HG03066 (cell line): ENCODE data around the gene SLC35F5.
A peak's percentile ranks its signal among the peaks of the same experiment; 100 is the strongest.
"Not testable (repeated sequence)": the region's sequence is repeated elsewhere in the genome, so short reads cannot be mapped to it uniquely, and the experiment has no call there.

Source experiments
- ATAC-seq: cut with Tn5 transposase; IDR thresholded peaks from one replicate; pipeline ENCODE4 v1.9.1; 2021; ENCODE audit warnings: low read depth; ENCODE audit not compliant: unreplicated experiment

The SLC35F5 gene

DNA sequence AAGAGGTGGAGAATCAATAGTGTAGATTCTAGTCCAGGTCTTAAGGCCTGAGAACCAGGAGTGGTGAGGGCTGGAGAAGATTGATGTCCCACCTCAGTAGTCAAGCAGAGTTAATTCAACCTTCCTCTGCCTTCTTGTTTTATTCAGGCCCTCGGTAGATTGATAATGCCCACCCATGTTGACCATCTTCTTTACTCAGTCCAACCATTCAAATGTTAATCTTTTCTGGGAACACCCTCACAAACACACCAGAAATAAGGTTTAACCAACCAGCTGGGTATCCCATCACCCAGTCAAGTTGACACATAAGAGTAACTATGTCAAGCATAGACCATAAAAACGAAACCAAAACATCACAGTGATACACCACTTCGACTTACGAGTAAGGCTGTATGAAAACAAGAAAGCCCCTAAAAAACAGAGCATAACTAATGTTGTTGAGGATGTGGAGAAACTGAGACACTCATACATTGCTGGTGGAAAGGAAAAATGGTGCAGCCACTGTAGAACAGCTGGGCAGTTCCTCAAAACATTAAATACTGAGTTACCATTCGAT, 57.5 kb downstream of the SLC35F5 start:
- ATAC-seq, result peak; percentile 60

DNA sequence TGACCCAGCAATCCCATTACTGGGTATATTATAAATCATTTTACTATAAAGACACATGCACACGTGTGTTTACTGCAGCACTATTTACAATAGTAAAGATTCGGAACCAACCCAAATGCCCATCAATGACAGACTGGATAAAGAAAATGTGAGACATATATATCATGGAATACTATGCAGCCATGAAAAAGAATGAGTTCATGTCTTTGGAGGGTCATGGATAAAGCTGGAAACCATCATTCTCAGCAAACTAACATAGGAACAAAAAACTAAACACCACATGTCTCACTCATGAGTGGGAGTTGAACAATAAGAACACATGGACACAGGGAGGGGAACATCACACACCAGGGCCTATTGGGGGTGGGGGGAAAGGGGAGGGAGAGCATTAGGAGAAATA, 58.2 kb downstream of the SLC35F5 start:
- ATAC-seq, result not testable (repeated sequence)

DNA sequence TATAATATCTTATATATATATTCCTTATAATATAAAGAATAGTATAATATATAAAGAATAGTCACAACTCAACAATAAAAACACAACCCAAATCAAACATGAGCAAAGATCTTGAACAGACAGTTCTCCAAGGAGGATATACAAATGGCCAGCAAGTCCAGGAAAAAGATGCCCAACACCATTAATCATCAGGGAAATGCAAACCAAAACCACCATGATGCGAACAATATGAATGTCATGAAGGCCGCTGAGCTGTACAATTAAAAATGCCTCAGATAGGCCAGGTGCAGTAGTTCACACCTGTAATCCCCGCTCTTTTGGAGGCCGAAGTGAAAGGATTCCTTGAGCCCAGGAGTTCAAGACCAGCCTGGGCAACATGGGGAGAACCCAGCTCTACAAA, 58.9 kb downstream of the SLC35F5 start:
- ATAC-seq, result no peak

DNA sequence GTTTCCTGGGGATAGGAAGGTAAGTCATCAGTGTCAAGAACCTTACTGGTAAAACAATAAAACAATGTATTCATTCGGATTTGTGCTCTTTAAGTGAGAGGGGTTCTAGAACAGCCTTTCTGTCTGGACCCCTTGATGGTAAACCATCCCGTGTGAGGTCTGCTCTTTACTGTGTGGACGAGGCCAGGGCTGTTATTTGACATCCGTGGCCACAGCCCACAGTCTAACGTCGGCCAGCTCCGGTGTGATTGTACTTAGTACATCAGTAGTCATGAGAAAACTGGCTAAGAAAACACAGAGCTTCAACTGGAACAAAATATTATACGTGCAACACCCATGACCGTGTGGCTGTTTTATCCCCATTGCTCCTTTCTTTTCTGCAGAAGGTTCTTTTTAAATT, 62.0 kb downstream of the SLC35F5 start:
- ATAC-seq, result no peak

DNA sequence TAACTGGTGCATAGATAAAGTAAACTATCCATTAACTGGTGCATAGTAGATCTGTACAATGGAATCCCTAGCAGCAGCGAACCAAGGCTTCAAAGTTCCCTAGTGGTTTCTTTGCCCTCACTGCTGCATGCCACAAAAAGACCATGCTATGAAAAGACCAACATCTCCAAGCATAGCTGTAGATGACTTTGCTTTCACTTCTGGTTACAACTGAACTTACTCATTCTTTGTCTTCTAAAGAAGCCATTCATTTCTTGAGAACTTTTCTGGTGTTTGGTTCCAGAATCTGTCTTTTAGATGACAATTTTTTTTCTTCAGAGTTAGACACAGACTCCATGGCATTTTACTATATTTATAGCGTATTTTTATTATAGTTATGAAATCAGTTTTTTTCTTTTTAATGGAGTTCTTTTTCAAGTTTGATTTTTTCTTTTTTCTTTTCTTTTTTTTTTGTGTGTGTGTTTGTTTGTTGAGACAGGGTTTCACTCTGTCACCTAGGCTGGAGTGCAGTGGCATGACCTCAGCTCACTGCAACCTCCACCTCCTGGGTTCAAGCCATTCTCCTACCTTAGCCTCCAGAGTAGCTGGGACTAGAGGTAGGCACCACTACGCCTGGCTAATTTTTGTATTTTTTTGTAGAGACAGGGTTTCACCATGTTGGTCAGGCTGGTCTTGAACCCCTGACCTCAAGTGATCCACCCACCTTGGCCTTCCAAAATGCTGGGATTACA, 63.6 kb downstream of the SLC35F5 start:
- peak; percentile 56 for ATAC-seq

DNA sequence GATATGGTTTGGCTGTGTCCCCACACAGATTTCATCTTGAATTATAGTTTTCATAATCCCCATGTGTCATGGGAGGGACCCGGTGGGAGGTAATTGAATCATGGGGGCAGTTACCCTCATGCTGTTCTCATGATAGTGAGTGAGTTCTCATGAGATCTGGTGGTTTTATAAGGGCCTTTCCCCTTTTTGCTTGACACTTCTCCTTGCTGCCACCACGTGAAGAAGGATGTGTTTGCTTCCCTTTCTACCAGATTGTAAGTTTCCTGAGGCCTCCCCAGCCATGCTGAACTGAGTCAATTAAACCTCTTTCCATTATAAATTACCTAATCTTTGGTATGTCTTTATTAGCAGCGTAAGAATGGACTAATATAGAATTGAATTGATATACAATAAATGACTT, 65.6 kb downstream of the SLC35F5 start:
- not testable (repeated sequence) for ATAC-seq

DNA sequence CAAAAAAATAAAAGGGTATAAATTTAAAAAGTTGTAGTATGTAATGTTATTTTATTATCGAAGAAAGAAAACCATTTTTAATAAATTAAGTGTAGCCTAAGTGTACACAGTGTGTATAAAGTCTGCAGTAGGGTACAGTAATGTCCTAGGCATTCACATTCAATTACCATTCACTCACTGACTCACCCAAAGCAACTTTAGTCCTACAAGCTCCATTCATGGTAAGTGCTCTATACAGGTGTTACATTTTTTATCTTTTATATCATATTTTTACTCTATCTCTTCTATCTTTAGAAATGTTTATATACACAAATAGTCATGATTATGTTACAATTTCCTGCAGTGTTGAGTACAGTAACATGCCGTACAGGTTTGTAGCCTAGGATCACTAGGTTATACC, 69.9 kb downstream of the SLC35F5 start:
- ATAC-seq, result no peak

DNA sequence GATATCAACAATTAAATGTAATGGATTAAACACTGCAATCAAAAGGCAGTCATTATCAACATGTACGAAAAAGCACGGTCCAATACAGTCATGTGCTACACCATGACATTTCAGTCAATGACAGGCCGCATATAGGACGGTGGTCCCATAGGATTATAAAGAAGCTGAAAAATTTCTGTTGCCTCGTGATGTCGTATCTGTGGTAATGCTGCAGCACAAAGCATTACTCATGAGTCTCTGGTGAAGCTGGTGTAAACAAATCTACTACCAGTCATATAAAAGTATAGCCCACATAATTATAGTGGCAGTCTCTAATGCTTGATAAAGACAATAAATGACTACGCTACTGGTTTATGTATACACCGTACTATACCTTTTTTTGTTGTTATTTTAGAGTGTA, 71.0 kb downstream of the SLC35F5 start:
- no peak for ATAC-seq

DNA sequence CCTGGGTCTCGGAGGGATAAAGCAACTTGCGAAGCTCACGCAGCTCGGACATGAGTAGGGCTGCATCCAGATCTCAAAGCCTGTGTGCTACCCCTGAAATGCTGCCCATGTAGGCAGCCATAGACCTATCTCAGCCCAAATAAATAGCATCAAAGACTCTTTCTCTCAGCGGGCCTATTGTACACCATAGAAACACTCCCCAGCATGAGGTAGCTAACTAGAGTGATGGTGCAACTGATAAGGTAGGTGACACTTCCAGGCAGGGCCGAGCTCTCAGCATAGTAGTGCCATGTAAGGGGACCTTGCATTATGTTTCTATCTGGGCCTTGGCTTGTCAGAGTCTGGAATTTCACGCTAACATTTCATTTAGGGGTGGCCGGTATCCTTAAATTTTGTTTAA, 77.0 kb downstream of the SLC35F5 start:
- ATAC-seq, result no peak

DNA sequence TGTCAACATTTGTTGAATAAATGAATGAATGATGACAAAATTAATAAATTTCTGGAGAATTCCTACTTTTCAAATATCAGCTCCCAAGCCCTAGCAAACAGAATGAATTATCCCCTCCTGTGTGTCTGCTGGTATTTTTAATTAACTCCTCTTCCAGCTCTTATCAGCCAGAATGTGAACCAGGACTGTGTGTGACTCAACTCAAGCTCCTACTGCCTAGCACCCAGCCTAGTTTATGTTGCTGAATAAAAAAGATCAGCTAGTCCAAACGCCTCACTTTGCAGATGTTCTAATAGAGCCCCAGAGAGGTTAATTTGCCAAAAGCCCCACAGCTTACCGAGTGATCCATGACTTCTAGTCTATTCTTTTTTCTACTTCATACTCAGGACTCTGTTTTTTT, 79.1 kb downstream of the SLC35F5 start:
- no peak for ATAC-seq

DNA sequence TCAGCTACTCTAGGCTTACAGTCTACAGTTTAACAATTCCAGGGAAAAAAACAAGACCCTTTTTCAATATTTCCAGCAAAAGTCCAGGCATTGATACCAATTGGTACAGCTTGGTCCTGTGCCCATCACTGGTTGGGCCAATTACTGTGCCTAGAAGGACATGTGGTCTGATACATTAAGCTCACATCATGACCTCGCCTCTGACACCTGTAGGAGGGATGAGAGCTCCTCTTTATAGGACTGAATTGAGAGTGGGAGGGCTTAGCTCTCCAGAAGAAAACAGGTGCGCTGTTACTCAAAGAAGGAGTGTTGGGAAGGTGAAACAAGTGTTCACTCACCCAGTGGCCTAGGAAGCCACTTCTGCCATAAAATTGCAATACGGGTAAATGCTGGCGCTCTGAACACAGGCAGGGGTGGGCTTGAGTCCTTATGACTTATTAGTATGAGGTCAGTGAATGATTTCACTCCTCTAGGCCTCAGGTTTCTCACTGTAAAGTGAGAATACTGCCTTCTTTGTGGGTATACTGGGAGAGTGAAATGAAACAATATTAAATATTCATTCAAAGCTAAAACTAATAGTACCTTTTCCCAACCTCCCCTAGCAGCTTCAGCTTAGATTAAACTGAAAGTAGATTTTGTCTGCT, 79.7 kb downstream of the SLC35F5 start:
- ATAC-seq, result no peak

DNA sequence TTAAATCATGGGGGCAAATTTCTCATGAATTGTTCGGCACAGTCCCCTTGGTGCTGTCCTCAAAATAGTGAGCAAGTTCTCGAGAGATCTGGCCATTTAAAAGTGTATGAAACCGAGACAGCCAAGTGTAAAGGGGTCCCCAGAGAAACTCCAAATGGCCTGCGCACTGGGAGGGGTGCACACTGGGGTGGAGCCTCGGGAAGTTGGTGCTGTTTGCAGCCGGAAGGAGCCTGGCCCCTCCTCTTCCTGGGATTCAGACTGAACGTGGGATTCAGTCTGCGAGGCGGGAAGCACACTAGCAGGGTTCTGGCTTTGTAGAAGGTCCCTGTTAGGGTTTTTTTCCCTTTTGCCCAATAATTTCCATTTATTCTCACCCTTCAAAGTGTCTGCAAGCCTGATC, 80.6 kb downstream of the SLC35F5 start:
- ATAC-seq, result no peak

DNA sequence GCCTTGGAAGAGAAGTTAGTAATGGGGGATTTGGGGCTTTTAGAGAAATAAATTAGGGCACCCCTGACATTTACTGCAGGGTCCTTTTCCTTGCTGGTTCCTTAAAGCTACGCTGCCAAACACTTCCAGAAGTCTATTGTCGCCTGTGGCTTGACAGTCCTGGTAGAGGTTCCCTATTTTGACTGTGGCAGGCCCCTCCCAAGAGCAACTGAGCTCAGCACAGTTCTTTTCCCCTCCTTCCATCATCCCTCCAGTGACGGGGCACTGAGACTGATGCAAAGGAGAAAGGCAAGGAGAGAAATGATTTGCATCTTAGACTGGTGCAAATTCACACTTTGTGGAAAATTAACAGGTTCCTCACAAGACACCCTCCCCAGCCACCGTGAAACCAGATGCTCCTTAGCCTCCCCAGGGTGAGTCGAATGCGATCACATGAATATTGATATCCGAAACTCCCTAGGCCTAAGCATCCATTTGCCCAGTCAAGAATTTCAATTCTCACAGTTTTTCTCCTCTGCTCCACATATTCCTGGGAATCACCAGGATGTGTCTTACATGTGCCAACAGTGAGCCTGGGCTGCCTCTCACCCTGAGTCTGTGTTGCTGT, 84.0 kb downstream of the SLC35F5 start:
- ATAC-seq, result no peak

DNA sequence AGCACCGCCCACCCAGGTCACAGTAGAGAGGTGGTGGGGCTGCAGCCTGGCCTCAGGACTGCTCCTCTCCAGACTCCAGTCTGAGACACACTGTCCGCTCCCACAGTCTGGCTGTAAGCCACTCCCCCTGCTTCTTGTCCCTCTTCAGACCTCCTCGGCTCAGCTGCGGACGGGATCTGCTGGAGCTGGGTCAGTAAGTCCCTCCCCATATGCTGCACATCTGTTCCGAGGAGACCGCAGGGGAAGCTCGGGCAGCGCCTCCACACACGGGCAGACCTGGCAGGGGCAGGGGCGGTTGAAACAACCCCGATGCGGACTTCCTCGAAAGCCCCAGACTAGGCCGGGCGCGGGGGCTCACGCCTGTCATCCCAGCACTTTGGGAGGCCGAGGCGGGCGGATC, 87.4 kb downstream of the SLC35F5 start:
- ATAC-seq, result not testable (repeated sequence)

DNA sequence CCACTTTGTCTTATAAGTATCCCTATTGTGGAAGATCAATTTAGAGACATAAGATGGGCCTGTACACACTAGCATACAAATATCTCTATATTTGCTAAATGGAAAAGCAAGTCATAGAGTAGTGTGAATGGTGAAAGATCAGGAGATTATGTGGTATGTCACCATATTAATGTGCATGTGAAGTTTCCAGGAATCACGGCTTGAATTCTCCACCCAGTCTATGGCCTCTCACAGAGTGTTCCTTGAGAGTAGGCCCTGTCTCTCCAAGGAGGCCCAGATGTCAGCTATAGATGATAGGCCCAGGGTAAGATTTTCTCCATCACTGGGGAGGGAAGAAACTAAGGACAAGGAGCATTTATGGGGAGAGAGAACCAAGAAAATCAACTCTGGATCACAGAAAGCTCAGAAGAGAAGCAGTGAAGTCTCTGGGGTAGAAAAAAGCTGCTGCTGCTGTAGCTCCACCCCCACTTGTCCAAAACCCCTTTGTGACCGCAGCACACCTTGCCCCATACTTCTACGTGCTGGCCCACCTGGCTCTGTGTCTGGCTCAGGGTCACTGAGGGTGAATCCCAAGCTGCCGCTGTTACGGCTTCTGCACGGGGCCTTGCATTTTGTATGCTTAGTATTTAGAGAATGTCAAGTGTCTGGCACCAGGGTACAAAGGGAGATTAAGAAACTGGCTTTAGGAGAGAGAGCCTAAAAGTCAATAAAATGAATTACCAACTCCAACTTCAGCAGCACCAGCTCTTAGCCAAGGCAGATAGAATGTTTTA, 91.5 kb downstream of the SLC35F5 start:
- not testable (repeated sequence) for ATAC-seq

DNA sequence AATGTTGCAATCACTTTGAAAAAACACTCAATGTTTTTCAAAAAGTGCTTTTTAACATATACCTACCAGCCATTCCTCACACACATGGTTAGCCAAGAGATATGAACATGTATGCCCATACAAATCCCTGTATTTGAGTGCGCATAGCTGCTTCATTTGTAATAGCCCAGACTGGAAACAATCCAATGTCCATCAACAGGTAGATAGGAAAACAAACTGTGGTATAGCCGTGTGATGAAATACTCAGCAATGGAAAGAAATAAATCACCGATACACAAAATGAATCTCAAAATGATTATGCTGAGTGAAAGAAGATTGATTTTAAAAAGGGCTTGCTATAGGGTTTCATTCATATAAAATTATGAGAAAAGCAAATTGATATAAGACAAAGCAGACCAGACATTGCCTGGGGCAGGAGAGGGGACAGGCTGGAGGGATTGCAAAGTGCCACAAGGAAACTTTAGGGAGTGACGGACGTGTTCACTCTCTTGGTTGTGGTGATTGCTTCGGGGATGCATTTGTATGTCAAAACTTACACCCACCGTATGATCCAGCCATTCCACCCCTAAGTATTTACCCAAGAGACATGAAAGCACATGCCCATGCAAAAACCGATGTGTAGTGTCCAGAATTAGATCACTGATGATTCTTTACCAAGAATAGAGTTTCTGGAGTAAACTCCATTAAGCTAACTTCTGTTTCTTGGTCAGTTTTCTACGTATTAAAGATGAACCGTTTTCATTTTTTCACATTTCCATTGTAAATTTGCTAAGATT, 93.0 kb downstream of the SLC35F5 start:
- ATAC-seq, result not testable (repeated sequence)
